HG03095 (cell line): Measurements from ENCODE around the gene XXYLT1.
"Not testable (repeated sequence)": the region's sequence is repeated elsewhere in the genome, so short reads cannot be mapped to it uniquely, and the experiment has no call there.

Source experiments
- ATAC-seq: cut with Tn5 transposase; IDR thresholded peaks from one replicate; pipeline ENCODE4 v1.9.1; 2021; ENCODE audit warnings: moderate library complexity; ENCODE audit not compliant: unreplicated experiment

XXYLT1 gene

GRCh38 chr3:195230244-195230643 is 40.7 kb downstream of the XXYLT1 start:
- ATAC-seq: no peak

- ATAC-seq: not testable (repeated sequence)
These were observed 42.1 kb downstream of the XXYLT1 start for GRCh38 chr3:195228886-195229285.

GRCh38 chr3:195227871-195228270 is 43.1 kb downstream of the XXYLT1 start:
- no peak for ATAC-seq

- no peak for ATAC-seq
These were observed 44.0 kb downstream of the XXYLT1 start for GRCh38 chr3:195226900-195227447.

GRCh38 chr3:195226445-195226844 is 44.5 kb downstream of the XXYLT1 start:
- no peak for ATAC-seq

GRCh38 chr3:195224980-195225580 is 45.9 kb downstream of the XXYLT1 start:
- ATAC-seq: no peak

- no peak for ATAC-seq
These were observed 46.6 kb downstream of the XXYLT1 start for GRCh38 chr3:195224156-195224979.

- ATAC-seq: no peak
These were observed 48.9 kb downstream of the XXYLT1 start for GRCh38 chr3:195221876-195222617.

- ATAC-seq: no peak
These were observed 49.7 kb downstream of the XXYLT1 start for GRCh38 chr3:195221015-195221853.

- no peak for ATAC-seq
These were observed 51.4 kb downstream of the XXYLT1 start for GRCh38 chr3:195219351-195220230.

- not testable (repeated sequence) for ATAC-seq
These were observed 52.6 kb downstream of the XXYLT1 start for GRCh38 chr3:195218331-195218730.

- ATAC-seq: not testable (repeated sequence)
These were observed 55.4 kb downstream of the XXYLT1 start for GRCh38 chr3:195215576-195215975.

GRCh38 chr3:195214381-195214780 is 56.6 kb downstream of the XXYLT1 start:
- no peak for ATAC-seq

- no peak for ATAC-seq
These were observed 57.2 kb downstream of the XXYLT1 start for GRCh38 chr3:195213639-195214315.

GRCh38 chr3:195212749-195213375 is 58.1 kb downstream of the XXYLT1 start:
- no peak for ATAC-seq

- no peak for ATAC-seq
These were observed 58.8 kb downstream of the XXYLT1 start for GRCh38 chr3:195212033-195212748.

- no peak for ATAC-seq
These were observed 60.5 kb downstream of the XXYLT1 start for GRCh38 chr3:195210266-195210973.
